ENCODE data around the gene NCOA7. TPM values are rescaled to one million over a fixed set of nuclear protein-coding genes. Genes with fewer than 3 reads are reported as not detected.
"Not testable (repeated sequence)": the region's sequence is repeated elsewhere in the genome, so short reads cannot be mapped to it uniquely, and the experiment has no call there.

Gene NCOA7
- total RNA-seq, 1 donor from 2014 or later, result 11.2 TPM

DNA sequence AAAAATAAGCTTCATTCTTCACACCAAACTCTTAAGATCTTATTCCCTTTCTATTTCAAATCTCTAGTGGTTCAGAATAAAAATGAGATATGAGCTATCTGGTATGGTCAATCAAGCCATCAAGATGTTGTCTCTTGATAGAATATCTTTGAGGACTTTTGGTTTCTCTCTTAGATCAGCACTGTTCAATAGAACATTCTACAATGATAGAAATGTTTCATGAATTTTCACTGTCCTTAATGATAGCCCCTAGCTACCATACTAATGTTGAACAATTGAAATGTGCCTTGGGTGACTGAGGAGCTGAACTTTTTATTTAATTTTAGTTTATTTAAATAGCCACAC, 141.7 kb downstream of the NCOA7 start:
- DNase-seq (ENCODE audit: low read depth, low spot score), result no peak
- Mint-ChIP-seq H3K27me3 (ENCODE audit: low read depth) (no peaks in the 10 kb centered on the region), H3K4me3 (no peak overlapping the region), H3K27ac (ENCODE audit: unreplicated experiment) (no peak overlapping the region), H3K4me1 (no peaks in the 10 kb centered on the region), H3K36me3 (ENCODE audit: low read depth) (peaks cover 4% of the 10 kb centered on the region), H3K9me3 (no peaks in the 10 kb centered on the region)
- TF ChIP-seq, protein P1, sequence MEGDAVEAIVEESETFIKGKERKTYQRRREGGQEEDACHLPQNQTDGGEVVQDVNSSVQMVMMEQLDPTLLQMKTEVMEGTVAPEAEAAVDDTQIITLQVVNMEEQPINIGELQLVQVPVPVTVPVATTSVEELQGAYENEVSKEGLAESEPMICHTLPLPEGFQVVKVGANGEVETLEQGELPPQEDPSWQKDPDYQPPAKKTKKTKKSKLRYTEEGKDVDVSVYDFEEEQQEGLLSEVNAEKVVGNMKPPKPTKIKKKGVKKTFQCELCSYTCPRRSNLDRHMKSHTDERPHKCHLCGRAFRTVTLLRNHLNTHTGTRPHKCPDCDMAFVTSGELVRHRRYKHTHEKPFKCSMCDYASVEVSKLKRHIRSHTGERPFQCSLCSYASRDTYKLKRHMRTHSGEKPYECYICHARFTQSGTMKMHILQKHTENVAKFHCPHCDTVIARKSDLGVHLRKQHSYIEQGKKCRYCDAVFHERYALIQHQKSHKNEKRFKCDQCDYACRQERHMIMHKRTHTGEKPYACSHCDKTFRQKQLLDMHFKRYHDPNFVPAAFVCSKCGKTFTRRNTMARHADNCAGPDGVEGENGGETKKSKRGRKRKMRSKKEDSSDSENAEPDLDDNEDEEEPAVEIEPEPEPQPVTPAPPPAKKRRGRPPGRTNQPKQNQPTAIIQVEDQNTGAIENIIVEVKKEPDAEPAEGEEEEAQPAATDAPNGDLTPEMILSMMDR (conservative IDR thresholded peaks at IDR 0.05), result no peak

DNA sequence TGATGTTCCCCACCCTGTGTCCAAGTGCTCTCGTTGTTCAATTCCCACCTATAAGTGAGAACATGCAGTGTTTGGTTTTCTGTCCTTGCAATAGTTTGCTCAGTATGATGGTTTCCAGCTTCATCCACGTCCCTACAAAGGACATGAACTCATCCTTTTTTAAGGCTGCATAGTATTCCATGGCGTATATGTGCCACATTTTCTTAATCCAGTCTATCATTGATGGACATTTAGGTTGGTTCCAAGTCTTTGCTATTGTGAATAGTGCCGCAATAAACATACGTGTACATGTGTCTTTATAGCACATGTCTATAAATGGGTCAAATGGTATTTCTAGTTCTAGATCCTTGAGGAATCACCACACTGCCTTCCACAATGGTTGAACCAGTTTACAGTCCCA, 144.8 kb downstream of the NCOA7 start:
- H3K27ac Mint-ChIP-seq (ENCODE audit: unreplicated experiment); H3K27me3 Mint-ChIP-seq (ENCODE audit: low read depth); H3K4me1 Mint-ChIP-seq; H3K4me3 Mint-ChIP-seq; DNase-seq (ENCODE audit: low read depth, low spot score); H3K36me3 Mint-ChIP-seq (ENCODE audit: low read depth); H3K9me3 Mint-ChIP-seq: not testable (repeated sequence)

DNA sequence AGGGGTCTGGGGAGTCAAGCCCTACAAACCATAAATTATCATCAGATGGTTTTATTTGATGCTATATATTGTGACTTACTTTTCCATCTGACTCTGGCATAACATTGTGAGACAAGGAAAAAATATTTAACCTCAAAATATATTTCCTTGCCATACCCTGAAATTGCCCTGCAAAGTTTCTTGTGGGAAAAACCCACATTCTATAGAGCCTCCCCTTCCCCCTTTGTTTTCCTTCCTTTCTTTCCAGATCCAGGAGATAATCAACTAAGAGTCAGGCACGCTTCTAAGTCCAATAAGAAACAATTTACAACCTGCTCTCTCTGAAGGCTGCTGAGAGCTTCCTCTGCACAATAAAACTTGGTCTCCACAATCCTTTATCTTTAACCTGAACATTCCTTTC, 148.3 kb downstream of the NCOA7 start:
- no peaks in the 10 kb centered on the region for H3K36me3 Mint-ChIP-seq (ENCODE audit: low read depth)
- no peak for DNase-seq (ENCODE audit: low read depth, low spot score)
- TF ChIP-seq, protein P1 (conservative IDR thresholded peaks at IDR 0.05), result no peak
- peaks cover 29% of the 10 kb centered on the region for H3K27me3 Mint-ChIP-seq (ENCODE audit: low read depth)
- H3K4me3 Mint-ChIP-seq, result no peak overlapping the region
- no peaks in the 10 kb centered on the region for H3K9me3 Mint-ChIP-seq
- H3K4me1 Mint-ChIP-seq, result no peaks in the 10 kb centered on the region
- H3K27ac Mint-ChIP-seq (ENCODE audit: unreplicated experiment), result no peak overlapping the region

DNA sequence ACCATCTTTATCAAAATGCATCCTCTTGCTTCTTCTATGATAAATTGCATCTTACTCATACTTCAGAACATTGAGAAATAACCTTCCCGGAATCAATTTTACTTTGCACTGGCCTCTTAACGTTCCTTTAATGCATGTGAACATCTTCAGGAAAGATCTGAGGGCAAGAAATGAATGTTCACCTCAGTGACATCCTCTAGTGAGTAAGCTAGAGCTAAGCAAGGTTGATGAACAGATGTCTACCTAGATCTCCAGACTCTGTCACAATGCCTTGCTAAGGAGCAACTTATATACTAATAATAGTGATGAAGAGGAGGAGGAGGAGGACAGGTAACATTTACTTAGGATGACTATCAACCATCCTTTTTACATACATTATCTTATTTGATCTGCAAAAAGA, 149.0 kb downstream of the NCOA7 start:
- no peak for DNase-seq (ENCODE audit: low read depth, low spot score)
- Mint-ChIP-seq H3K4me3 (no peak overlapping the region), H3K36me3 (ENCODE audit: low read depth) (no peaks in the 10 kb centered on the region), H3K27me3 (ENCODE audit: low read depth) (peaks cover 29% of the 10 kb centered on the region), H3K4me1 (no peaks in the 10 kb centered on the region), H3K27ac (ENCODE audit: unreplicated experiment) (no peak overlapping the region), H3K9me3 (no peaks in the 10 kb centered on the region)
- TF ChIP-seq, protein P1 (conservative IDR thresholded peaks at IDR 0.05), result no peak

DNA sequence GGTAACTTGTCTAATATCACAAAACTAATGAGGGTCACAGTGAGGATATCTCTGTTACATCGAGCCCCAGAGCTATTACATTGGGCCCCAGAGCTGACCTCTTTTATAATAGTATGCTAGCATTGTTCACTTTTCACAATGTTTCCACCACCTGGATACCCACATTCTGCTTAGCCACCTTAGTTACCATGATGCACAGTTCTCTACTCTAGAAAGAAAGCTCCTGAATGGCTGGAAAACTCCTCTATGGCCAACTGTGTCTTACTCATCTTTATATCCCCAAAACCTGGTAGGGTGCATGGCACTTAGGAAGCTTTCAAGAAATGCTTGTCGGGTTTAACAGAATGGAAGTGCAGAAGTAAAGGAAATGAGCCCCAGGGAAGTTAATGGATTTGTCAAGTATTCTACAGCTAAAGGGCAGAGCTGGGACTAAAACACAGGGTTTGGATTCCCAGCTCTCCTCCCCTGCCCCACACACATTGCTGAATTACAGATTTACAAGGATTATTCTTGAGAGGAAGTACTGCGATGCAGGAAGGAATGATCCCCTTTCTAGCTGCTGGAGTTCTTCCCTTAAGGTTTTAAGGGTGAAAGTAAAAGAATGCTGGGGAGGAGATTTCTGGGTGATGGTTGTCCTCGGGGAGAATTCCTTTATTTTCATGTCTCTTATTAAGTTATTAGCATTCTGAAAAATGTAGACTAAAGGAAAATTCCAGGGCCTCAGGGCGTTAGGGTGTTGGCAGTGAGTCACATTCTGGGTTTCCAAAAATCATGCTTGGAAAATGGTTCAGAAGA, 149.7 kb downstream of the NCOA7 start:
- no peak for DNase-seq (ENCODE audit: low read depth, low spot score)
- Mint-ChIP-seq H3K36me3 (ENCODE audit: low read depth) (no peaks in the 10 kb centered on the region), H3K4me1 (no peaks in the 10 kb centered on the region), H3K4me3 (no peak overlapping the region), H3K9me3 (no peaks in the 10 kb centered on the region), H3K27ac (ENCODE audit: unreplicated experiment) (no peak overlapping the region), H3K27me3 (ENCODE audit: low read depth) (peaks cover 29% of the 10 kb centered on the region)
- TF ChIP-seq, protein P1 (conservative IDR thresholded peaks at IDR 0.05), result no peak

DNA sequence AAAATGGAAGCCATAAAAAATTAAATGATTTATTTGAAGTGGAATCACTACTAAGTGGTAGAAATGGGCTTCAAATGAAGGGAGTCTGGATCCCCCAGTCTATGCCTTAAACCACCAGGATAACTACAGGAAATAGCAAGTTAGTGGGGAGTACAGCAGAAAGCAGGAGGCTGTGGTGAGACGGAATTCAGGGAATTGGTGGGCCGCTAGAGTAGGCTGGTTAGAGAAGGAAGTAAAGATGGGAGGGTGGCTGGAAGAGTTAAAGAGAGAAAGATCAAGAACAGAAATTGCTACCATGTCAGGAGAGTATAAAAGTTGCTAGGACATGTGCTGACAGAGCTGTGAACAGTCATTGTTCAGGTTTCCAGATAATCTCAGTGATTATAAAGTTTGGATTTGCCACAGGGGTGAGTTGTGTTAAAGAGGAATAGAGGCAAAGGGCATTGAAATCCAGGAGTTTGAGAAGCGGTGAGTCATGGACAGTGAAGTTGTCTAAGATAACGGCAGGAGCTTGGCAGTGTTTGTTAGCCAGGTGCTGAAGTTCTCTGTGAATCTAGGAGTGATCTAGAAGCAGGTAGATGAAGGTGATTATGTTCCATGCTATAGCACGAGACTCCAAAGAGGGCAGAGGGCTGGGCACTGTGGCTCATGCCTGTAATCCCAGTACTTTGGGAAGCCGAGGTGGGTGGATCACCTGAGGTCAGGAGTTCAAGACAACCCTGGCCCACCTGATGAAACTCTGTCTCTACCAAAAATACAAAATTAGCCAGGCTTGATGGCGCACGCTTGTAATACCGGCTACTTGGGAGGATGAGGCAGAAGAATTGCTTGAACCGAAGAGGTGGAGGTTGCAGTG, 152.1 kb downstream of the NCOA7 start:
- DNase-seq (ENCODE audit: low read depth, low spot score), result no peak
- Mint-ChIP-seq H3K4me3 (no peak overlapping the region), H3K36me3 (ENCODE audit: low read depth) (no peaks in the 10 kb centered on the region), H3K27me3 (ENCODE audit: low read depth) (peaks cover 32% of the 10 kb centered on the region), H3K4me1 (no peaks in the 10 kb centered on the region), H3K9me3 (no peaks in the 10 kb centered on the region), H3K27ac (ENCODE audit: unreplicated experiment) (no peak overlapping the region)
- TF ChIP-seq, protein P1 (conservative IDR thresholded peaks at IDR 0.05), result no peak
